ENCODE measurements around the gene ZNF397.

GRCh38 chr18:35267809-35268208 lies 27.0 kb downstream of the ZNF397 start:
- TF ChIP-seq POLR2A (IDR thresholded peaks at IDR 0.05; ENCODE audit: low read length) = no peak
- no peak for TF ChIP-seq GATA1 (IDR thresholded peaks at IDR 0.05; ENCODE audit: low read depth, low read length)

Measured in erythroblast (primary cell).